ENCODE measurements around the gene ILDR1.

The ILDR1 gene

DNA sequence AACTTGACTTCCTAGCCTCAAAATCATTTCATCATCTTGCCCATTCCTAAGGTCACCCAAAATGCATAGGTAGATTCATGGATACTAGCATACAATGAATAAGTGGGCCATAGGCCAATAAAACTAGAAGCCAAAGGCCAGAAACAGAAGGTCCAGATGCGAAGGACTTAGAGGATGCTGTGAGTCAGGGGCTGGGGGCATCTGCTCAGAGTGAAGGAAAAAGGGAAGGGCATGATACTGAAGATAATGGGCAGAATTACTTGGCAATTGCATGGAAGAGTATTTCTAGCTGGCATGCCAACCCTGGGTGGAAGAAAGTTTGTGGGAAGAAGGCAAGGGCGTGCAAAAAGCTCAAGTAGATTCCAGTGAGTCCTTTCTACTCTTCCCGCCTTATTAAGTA, 27.5 kb downstream of the ILDR1 start:
- no peak for FAIRE-seq
- DNase-seq (ENCODE audit: low spot score), result no peak

- DNase-seq (ENCODE audit: low spot score), result no peak
- FAIRE-seq, result no peak
Observed at GRCh38 chr3:121992601-121993560, 29.2 kb downstream of the ILDR1 start.

- DNase-seq (ENCODE audit: low spot score), result no peak
- no peak for FAIRE-seq
Observed at GRCh38 chr3:121989943-121990342, 32.1 kb downstream of the ILDR1 start.

- FAIRE-seq (no peak), DNase-seq (ENCODE audit: low spot score) (no peak)
Observed at GRCh38 chr3:121988146-121988545, 33.9 kb downstream of the ILDR1 start.

- FAIRE-seq, result no peak
- DNase-seq (ENCODE audit: low spot score), result no peak
Observed at GRCh38 chr3:121985846-121986245, 36.2 kb downstream of the ILDR1 start.

- DNase-seq (ENCODE audit: low spot score) (no peak), FAIRE-seq (no peak)
Observed at GRCh38 chr3:121981473-121981872, 40.6 kb downstream of the ILDR1 start.

DNA sequence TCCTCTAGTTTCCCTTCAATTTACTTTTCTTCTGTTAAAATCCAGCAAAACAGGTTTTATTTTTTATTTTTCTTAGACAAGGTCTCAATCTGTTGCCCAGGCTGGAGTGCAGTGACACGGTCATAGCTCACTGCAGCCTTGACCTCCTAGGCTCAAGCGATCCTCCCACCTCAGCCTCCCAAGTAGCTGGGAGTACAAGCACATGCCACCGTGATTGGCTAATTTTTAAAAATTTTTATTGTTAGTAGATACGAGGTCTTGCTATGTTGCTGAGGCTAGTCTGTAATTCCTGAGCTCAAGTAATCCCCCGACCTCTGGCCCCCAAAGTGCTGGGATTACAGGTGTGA, 41.6 kb downstream of the ILDR1 start:
- FAIRE-seq (no peak), DNase-seq (ENCODE audit: low spot score) (no peak)

DNA sequence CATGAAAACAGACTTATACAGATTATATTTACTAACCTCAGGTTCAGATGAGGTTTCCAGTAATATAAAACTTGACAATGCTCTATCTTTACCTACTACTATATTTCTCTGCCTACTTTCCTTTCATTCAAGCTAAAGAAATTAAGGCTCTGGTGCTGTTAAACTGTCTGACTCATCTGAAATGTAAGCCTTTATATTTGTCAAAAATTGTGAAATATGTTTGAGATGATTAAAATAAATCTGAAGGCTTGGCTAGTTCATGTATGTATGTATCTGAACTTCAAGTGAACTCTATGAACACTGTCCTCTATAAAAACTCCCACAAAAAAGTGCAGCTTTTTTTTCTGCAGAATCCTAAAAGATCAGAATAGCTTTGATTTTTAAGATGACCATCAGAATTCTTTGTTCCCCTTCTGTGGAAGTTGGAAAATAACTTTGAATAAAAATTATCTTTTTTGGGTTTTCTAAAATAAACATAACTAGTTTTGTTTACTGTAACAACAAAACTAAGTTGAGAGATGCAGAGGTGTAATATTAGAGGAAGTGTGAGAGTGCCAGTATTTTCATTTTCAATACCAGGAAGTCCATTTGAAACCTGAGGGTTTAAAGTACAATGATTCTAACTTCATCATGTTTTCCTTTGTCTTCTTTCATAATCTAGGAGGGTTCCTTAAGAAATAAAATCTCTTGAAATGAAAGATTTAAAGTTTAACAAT, 42.2 kb downstream of the ILDR1 start:
- DNase-seq (ENCODE audit: low spot score) (no peak), FAIRE-seq (no peak)

GRCh38 chr3:121979246-121979645, 42.8 kb downstream of the ILDR1 start:
- FAIRE-seq, result no peak
- DNase-seq (ENCODE audit: low spot score), result no peak

DNA sequence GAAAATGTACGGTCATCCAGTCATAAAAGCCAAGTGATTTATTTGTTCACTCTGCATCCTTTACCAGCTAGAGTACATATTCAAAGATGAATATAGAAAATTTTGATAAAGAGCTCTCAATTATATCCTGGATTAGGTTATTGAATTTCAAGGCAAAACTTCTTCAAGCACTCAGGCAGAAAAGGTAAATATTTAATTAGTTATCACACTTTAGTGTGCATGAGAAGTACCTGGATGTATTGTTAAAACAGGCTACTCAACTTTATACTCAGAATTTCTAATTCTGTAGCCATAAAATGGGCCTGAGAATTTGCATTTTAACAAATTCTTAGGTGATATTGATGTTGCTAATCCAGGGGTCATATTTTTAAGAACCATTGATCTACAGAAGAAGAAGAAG, 45.3 kb downstream of the ILDR1 start:
- FAIRE-seq (no peak), DNase-seq (ENCODE audit: low spot score) (no peak)

DNA sequence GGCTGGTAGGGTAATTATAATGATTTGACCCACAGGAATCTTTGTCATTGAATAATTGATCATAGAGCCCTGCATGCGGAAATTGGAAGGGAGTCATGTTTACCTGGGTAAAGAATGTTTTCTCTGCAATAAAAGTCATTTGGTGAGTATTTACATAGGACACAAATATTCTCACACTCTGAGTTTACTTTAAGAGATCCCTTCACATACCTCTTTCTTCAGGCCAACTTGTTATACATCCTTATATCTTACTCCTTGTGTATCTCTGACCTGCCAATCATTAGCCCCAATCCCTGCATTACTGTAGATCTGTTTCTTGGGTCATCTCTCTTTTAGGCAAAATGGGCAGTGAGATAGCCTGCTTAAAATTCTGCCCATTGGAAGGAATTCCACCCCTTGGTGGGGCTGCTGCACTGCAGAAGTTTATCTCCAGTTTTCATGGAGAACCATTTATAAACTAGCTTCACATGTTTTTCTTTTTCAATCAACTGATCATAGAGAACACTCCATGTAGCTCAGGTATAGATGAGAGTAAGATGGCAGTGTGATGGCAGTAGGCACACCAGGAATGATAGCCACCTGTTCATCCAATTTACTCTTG, 46.2 kb downstream of the ILDR1 start:
- no peak for DNase-seq (ENCODE audit: low spot score)
- FAIRE-seq, result no peak

DNA sequence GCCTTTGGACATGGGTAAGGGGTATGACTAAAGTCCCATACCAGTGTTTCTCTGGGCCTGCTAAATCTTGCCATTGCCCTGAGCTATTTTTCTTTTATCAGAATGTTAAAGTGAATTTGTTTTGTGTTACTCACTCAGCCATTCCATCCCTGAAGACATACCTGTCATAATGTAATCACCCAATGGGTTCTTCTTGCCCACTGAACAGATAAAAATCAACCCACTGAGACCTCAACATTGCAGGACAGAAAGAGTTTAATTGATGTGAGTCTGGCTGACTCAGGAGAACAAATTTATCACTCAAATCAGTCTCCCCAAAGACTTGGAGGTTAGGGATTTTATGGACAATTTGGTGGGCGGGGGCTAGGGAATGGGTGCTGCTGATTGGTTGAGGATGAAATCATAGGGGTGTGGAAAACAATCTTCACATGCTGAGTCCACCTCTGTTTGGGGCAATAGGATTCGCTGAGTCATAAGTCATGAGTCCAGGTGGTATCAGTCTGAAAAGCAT, 47.4 kb downstream of the ILDR1 start:
- no peak for DNase-seq (ENCODE audit: low spot score)
- no peak for FAIRE-seq

GRCh38 chr3:121970047-121970446, 52.0 kb downstream of the ILDR1 start:
- DNase-seq (ENCODE audit: low spot score) (no peak), FAIRE-seq (no peak)

GRCh38 chr3:121969631-121970030, 52.4 kb downstream of the ILDR1 start:
- FAIRE-seq, result no peak

GRCh38 chr3:121963608-121964007, 58.4 kb downstream of the ILDR1 start:
- DNase-seq (ENCODE audit: low spot score), result no peak
- FAIRE-seq, result no peak

More at GRCh38 chr3:121969631-121970030, 52.4 kb downstream of the ILDR1 start:
- DNase-seq (ENCODE audit: low spot score), result no peak

GRCh38 chr3:121962443-121962842, 59.6 kb downstream of the ILDR1 start:
- FAIRE-seq (no peak), DNase-seq (ENCODE audit: low spot score) (no peak)

GRCh38 chr3:121961283-121961682, 60.8 kb downstream of the ILDR1 start:
- DNase-seq (ENCODE audit: low spot score), result no peak
- FAIRE-seq, result no peak

- FAIRE-seq (no peak), DNase-seq (ENCODE audit: low spot score) (no peak)
Observed at GRCh38 chr3:121958801-121959200, 63.2 kb downstream of the ILDR1 start.

GRCh38 chr3:121957674-121958415, 64.2 kb downstream of the ILDR1 start:
- DNase-seq (ENCODE audit: low spot score), result no peak
- no peak for FAIRE-seq

DNA sequence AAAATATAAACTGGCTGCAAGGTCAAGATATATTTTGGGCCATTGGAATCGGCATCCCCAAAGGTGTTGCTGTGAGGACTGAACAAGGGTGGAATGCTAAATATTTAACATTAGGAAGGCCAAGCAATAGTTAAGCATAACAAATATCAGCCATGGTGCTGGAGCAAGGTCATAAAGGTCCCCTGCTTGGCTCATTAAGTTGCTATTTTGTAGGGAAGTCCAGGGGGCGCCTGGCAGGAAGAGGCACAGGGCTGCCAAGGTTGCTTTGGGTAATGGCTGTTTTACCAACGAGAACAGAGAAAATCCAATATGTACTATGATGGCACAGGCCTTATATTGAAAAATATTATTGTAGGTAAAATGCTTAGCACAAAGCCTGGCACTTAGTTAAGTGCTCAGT, 65.7 kb downstream of the ILDR1 start:
- FAIRE-seq, result no peak
- DNase-seq (ENCODE audit: low spot score), result no peak

- no peak for FAIRE-seq
- no peak for DNase-seq (ENCODE audit: low spot score)
Observed at GRCh38 chr3:121951291-121951919, 70.6 kb downstream of the ILDR1 start.
